Effector memory CD4-positive, alpha-beta T cell (primary cell): ENCODE results near the gene DDX28.
"Not testable (repeated sequence)": the region's sequence is repeated elsewhere in the genome, so short reads cannot be mapped to it uniquely, and the experiment has no call there.

ENCODE experiments used
- DNase-seq, 3 donors: peaks; one replicate each; pipeline ENCODE4 v3.0.0-alpha.2; 2020
- H3K27ac ChIP-seq: 2 replicates; pipeline ENCODE4 v1.7.0; 2013; ENCODE audit warnings: mild to moderate bottlenecking, low read length, moderate library complexity; ENCODE audit not compliant: insufficient read depth, poor library complexity, severe bottlenecking
- H3K27me3 ChIP-seq: replicated peaks from 2 replicates; pipeline ENCODE4 v1.7.0; 2013; ENCODE audit warnings: mild to moderate bottlenecking, low read length; ENCODE audit not compliant: insufficient read depth, control insufficient read depth, poor library complexity, severe bottlenecking
- H3K36me3 ChIP-seq: 2 replicates; pipeline ENCODE4 v1.7.0; 2013; ENCODE audit warnings: mild to moderate bottlenecking, low read length, moderate library complexity; ENCODE audit not compliant: control insufficient read depth, insufficient read depth
- H3K4me1 ChIP-seq: 2 replicates; pipeline ENCODE4 v1.7.0; 2013; ENCODE audit warnings: low read length, mild to moderate bottlenecking; ENCODE audit not compliant: control insufficient read depth, insufficient read depth, poor library complexity, severe bottlenecking
- H3K4me3 ChIP-seq: 2 replicates; pipeline ENCODE4 v1.7.0; 2013; ENCODE audit warnings: low read length, low read depth, mild to moderate bottlenecking; ENCODE audit not compliant: insufficient read depth, poor library complexity, severe bottlenecking
- H3K9me3 ChIP-seq: 2 replicates; pipeline ENCODE4 v1.7.0; 2013; ENCODE audit warnings: mild to moderate bottlenecking, low read length, moderate library complexity; ENCODE audit not compliant: control insufficient read depth

Gene DDX28

DNA sequence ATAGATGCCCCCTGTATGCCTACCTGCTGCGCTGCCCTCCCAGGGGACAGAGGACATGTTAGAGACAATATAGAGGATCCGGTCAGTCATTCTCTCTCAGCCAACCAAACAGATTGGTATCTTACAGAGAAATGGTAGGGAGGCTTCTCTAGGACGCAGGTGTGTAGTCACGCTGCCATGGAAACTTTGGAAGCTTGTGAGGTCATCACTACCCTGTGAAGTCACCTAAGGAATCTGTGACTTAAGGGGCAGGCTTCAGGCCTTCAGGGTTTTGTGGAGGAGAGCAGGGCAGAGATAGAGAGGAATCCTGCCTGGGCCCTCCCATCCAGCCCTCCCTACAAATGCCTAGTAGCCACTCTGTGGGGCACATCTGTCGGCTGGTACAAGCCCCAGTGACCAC is 7.4 kb downstream of the DDX28 start, which contains the start of gene DPEP2NB:
Gene DPEP2NB (minus strand): TSS at position 231 of the 400 bp plus-strand sequence. CDS start 141 bp downstream, at position 90.
- Histone ChIP-seq H3K4me3 (no peak within 1 kb of the TSS), H3K36me3 (no peaks in the 10 kb centered on the region)

DNA sequence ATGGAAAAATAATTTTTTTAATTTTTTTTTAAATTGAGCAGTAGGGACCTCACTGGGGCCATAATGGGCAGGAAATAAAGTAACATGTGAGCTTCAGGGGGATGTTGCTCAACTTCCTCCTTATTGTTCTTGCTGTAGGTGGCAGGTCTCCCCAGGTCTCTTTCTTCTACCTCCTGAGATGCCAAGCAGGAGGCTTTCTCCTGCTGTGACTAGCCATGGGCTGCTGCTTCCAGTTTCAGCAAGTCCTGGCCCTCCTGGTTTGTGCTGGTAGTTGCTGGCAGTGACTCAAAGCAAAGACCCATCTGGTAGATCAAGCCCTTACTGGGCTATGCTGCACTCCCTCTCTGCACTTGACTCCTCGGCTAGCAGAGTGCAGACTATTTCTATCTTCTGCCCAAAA is 9.6 kb downstream of the DDX28 start:
- no peak for DNase-seq
- H3K36me3 ChIP-seq, result no peaks in the 10 kb centered on the region
- H3K9me3 ChIP-seq, result no peaks in the 10 kb centered on the region
- no peak overlapping the region for H3K27ac ChIP-seq
- H3K27me3 ChIP-seq, result no peaks in the 10 kb centered on the region
- H3K4me3 ChIP-seq, result no peak overlapping the region
- no peaks in the 10 kb centered on the region for H3K4me1 ChIP-seq

More for the DNA sequence above, 7.4 kb downstream of the DDX28 start, which contains the start of gene DPEP2NB:
- Histone ChIP-seq H3K27ac (no peak within 1 kb of the TSS), H3K27me3 (no peaks in the 10 kb centered on the region), H3K9me3 (no peaks in the 10 kb centered on the region), H3K4me1 (no peaks in the 10 kb centered on the region)
- DNase-seq, result no peak

DNA sequence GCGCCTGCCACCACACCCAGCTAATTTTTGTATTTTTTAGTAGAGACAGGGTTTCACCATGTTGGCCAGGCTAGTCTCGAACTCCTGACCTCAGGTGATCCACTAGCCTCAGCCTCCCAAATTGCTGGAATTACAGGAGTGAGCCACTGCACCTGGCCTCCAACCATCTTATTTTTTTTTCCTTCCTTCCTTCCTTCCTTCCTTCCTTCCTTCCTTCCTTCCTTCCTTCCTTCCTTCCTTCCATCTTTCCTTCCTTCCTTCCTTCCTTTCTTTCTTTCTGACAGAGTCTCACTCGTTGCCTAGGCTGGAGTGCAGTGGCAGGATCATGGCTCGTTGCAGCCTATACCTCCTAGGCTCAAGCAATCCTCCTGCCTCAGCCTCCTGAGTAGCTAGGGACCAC is 13.2 kb downstream of the DDX28 start:
- H3K36me3 ChIP-seq, H3K9me3 ChIP-seq, H3K27me3 ChIP-seq, H3K4me3 ChIP-seq, DNase-seq, H3K27ac ChIP-seq: not testable (repeated sequence)
- H3K4me1 ChIP-seq, result peaks cover 13% of the 10 kb centered on the region

DNA sequence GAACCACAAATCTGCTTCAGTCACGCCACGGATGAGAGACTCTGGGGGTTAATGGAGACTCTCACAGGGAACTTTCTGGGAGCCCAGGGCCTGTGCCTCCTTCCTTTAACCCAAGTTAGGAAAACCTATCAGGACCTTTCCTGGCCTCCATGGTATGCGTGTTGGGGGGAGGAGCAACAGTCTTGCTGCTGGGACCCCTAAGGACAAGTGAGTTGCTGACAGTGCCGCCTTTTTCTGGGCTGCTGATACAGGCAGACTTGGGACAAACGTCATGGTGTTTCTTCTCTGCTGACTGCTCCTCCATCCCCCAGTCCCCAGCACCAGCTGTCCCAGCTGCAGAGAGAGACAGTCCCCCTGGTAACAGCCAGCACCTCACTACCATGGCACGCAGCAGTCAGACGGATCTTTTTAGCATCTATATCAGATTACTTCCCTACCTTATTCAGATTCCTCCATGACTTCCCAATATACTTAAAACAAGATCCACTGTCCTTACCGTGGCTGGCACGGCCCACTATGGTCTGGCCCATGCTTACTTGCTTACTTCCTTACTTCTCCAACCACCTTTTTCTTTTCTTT is 13.8 kb downstream of the DDX28 start:
- H3K27me3 ChIP-seq, result no peaks in the 10 kb centered on the region
- DNase-seq, result no peak
- peaks cover 18% of the 10 kb centered on the region for H3K4me1 ChIP-seq
- H3K36me3 ChIP-seq, result no peaks in the 10 kb centered on the region
- H3K4me3 ChIP-seq, result no peak overlapping the region
- no peak overlapping the region for H3K27ac ChIP-seq
- no peaks in the 10 kb centered on the region for H3K9me3 ChIP-seq

DNA sequence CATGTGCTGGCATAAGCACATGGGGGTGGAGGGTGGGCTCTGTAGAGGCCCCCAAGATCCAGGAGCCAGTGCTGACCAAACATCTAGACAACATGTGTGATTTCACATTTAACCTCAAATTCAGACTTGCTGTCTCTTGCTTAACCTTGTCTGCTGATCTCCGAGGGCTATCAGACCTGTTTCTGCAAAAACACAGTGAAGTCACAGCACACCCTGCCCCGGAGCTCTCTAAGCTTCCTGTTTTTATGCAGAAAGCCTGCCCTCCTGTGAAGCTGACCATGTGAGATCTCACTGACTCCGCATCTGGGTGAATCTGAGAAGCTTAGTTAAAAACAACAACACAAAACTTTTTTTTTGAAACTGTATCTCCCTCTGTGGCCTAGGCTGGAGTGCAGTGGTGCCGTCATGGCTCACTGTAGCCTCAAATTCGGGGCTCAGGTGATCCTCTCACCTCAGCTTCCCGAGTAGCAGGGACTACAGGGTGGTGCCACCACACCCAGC is 17.2 kb downstream of the DDX28 start:
- DNase-seq, result no peak
- Histone ChIP-seq H3K4me1 (peaks cover 28% of the 10 kb centered on the region), H3K27ac (peak overlapping the region; percentile 58), H3K4me3 (no peak overlapping the region), H3K9me3 (no peaks in the 10 kb centered on the region), H3K27me3 (no peaks in the 10 kb centered on the region), H3K36me3 (no peaks in the 10 kb centered on the region)

DNA sequence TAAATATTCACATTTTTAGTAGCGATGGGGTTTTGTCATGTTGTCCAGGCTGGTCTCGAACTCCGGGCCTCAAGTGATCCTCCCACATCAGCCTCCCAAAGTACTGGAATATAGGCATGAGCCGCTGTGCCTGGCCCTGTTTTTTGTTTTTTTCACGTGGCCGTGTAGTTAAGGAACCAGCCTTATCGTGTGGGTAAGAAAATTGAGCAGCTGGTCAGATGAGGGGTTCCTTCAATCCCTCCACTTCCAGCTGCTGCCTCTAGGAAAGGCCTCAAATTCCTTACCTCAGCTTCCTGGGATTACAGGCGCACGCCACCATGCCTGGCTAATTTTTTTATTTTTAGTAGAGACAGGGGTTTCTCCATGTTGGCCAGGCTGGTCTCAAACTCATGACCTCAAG is 17.8 kb downstream of the DDX28 start:
- Histone ChIP-seq H3K4me3 (no peak overlapping the region), H3K27me3 (no peaks in the 10 kb centered on the region), H3K9me3 (no peaks in the 10 kb centered on the region), H3K4me1 (peaks cover 34% of the 10 kb centered on the region), H3K36me3 (no peaks in the 10 kb centered on the region), H3K27ac (peak overlapping the region; percentile 58)
- no peak for DNase-seq

DNA sequence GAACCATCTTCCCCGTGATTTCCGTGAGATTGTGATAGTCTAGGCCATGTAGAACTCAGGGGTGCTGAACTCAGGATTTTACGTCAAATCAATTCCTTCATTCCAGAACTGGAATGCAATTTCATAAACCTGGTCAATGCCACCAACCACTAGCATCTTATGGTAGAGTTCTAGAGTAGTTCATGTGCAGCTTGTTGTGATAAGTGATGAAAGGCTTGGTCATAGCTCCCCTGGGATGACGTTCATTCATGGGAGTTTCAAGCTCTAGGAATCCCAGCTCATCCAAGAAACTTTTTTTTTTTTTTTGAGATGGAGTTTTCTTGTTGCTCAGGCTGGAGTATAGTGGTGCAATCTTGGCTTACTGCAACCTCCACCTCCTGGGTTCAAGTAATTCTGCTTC is 20.0 kb downstream of the DDX28 start:
- no peaks in the 10 kb centered on the region for H3K36me3 ChIP-seq
- DNase-seq, result no peak
- H3K4me1 ChIP-seq, result peaks cover 46% of the 10 kb centered on the region
- H3K4me3 ChIP-seq, result no peak overlapping the region
- no peak overlapping the region for H3K27ac ChIP-seq
- no peaks in the 10 kb centered on the region for H3K9me3 ChIP-seq
- H3K27me3 ChIP-seq, result no peaks in the 10 kb centered on the region

DNA sequence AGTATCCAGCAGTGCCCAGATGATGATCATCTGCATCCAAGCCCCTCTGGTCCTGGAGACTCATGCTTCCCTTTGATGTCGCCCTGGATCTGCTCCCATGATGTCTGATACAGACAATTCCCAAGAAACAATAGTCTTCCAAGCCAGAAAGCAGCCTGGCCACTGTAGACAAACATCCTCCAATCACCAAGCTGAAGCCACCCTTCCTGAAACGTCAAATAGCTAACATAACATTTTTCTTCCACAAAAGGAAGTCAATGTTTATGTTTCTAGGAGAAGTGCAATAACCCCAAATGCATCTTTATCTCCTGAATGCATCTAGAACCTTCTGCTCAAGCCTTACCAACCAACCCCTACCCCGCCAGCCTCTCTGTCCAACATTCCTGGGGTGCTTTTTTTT is 22.6 kb downstream of the DDX28 start:
- Histone ChIP-seq H3K4me3 (peak overlapping the region; percentile 33), H3K4me1 (peaks cover 42% of the 10 kb centered on the region), H3K27ac (peak overlapping the region; percentile 49), H3K27me3 (no peaks in the 10 kb centered on the region), H3K36me3 (no peaks in the 10 kb centered on the region), H3K9me3 (no peaks in the 10 kb centered on the region)
- no peak for DNase-seq

DNA sequence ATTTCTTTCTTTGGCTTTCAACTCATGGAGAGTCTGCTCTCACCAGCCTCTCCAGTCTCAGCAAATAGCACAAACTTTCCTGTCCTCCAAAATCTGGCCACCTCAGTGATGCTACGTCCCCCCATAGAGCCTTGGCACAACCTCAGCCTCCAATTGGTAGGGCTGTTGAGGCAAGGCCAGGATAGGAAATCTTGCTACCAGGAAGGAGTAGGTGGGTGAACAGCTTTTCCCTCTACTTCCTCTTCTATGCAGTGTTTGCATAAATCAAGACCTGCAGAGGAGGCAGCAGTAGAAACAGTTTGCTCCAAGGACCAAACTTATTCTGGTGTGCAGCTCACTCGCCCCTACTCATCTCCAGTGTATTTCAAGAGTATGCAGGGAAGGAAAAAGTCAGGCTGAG is 23.0 kb downstream of the DDX28 start:
- H3K9me3 ChIP-seq, result no peaks in the 10 kb centered on the region
- DNase-seq, result no peak
- no peaks in the 10 kb centered on the region for H3K36me3 ChIP-seq
- H3K27me3 ChIP-seq, result no peaks in the 10 kb centered on the region
- H3K4me1 ChIP-seq, result peaks cover 41% of the 10 kb centered on the region
- H3K4me3 ChIP-seq, result peak overlapping the region; percentile 33
- peak overlapping the region; percentile 49 for H3K27ac ChIP-seq

DNA sequence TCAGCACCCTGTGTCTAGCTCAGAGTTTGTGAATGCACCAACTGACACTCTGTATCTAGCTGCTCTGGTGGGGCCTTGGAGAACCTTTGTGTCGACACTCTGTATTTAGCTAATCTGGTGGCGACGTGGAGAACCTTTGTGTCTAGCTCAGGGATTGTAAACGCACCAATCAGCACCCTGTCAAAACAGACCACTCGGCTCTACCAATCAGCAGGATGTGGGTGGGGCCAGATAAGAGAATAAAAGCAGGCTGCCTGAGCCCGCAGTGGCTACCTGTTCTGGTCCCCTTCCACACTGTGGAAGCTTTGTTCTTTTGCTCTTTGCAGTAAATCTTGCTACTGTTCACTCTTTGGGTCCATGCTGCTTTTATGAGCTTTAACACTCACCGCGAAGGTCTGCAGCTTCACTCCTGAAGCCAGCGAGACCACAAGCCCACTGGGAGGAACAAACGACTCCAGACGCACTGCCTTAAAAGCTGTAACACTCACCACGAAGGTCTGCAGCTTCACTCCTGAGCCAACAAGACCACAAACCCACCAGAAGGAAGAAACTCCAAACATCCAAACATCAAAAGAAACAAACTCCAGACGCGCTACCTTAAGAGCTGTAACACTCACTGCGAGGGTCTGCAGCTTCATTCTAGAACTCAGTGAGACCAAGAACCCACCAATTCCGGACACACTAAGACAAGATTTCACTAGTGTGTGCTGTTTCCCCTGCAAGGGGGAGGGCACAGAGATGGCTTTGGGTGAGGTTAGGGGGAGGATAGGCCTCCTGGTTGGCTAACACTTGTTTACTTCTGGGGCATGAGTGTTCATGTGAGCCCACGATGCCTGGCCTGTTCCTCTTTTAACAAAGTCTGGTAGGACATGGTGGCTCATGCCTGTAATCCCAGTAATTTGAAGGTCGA is 24.0 kb downstream of the DDX28 start, which contains the start of gene DPEP2:
Gene DPEP2 (minus strand): TSS at position 706 of the 910 bp plus-strand sequence. CDS start 6,272 bp downstream, outside the sequence.
- H3K9me3 ChIP-seq, DNase-seq, H3K36me3 ChIP-seq, H3K27me3 ChIP-seq: not testable (repeated sequence)
- H3K4me3 ChIP-seq, result peak within 1 kb of the TSS; percentile 33
- H3K27ac ChIP-seq, result peak within 1 kb of the TSS; percentile 49
- peaks cover 36% of the 10 kb centered on the region for H3K4me1 ChIP-seq
